ENCODE measurements around the gene BLM.
"Not testable (repeated sequence)": the region's sequence is repeated elsewhere in the genome, so short reads cannot be mapped to it uniquely, and the experiment has no call there.

Gene BLM

GRCh38 chr15:90716976-90717821, at the start of gene BLM:
TSS of gene BLM (plus strand) at chr15:90717346. CDS start at chr15:90747393, 30,047 bp downstream.
- H3K27ac Mint-ChIP-seq, result peak within 1 kb of the TSS; percentile 91 to 97 (median 95)

DNA sequence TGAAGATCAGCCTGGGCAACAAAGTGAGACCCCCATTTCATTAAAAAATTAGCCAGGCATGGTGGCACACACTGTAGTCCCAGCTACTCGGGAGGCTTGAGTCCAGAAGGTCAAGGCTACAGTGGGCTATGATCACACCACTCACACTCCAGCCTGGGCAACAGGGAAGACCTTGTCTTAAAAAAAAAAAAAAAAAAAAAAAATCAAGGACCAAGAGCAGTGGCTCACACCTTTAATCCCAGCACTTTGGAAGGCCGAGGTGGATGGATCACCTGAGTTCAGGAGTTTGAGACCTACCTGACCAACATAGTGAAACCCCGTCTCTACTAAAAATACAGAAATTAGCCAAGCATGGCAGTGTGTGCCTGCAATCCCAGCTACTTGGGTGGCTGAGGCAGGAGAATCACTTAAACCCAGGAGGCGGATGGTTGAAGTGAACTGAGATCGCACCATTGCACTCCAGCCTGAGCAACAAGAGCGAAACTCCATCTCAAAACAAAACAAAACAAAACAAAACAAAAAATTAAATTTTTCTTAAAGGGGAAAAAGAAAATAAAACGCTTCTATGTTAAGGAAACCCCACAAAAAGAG, 49.3 kb upstream of the BLM start:
- H3K36me3 Mint-ChIP-seq (ENCODE audit: low read depth), result not testable (repeated sequence)
- H3K27ac Mint-ChIP-seq, result peak overlapping the region; percentile 78 to 98 (median 94)

More at GRCh38 chr15:90716976-90717821, at the start of gene BLM:
- Mint-ChIP-seq H3K4me1 (peaks cover 18% of the 10 kb centered on the region), H3K9me3 (peaks cover 4% of the 10 kb centered on the region), H3K36me3 (ENCODE audit: low read depth) (peaks cover 10% of the 10 kb centered on the region), H3K4me3 (peak within 1 kb of the TSS; percentile 89 to 97 (median 91)), H3K27me3 (ENCODE audit: low read depth) (no peaks in the 10 kb centered on the region)
- TF ChIP-seq, protein P1, sequence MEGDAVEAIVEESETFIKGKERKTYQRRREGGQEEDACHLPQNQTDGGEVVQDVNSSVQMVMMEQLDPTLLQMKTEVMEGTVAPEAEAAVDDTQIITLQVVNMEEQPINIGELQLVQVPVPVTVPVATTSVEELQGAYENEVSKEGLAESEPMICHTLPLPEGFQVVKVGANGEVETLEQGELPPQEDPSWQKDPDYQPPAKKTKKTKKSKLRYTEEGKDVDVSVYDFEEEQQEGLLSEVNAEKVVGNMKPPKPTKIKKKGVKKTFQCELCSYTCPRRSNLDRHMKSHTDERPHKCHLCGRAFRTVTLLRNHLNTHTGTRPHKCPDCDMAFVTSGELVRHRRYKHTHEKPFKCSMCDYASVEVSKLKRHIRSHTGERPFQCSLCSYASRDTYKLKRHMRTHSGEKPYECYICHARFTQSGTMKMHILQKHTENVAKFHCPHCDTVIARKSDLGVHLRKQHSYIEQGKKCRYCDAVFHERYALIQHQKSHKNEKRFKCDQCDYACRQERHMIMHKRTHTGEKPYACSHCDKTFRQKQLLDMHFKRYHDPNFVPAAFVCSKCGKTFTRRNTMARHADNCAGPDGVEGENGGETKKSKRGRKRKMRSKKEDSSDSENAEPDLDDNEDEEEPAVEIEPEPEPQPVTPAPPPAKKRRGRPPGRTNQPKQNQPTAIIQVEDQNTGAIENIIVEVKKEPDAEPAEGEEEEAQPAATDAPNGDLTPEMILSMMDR (IDR thresholded peaks at IDR 0.05; ENCODE audit: unreplicated experiment in 3 of 3), result peak; percentile 36 to 46 (median 40)

GRCh38 chr15:90670631-90671030, 46.5 kb upstream of the BLM start:
- H3K4me3 Mint-ChIP-seq; H3K27me3 Mint-ChIP-seq (ENCODE audit: low read depth); H3K36me3 Mint-ChIP-seq (ENCODE audit: low read depth); H3K9me3 Mint-ChIP-seq; H3K27ac Mint-ChIP-seq: not testable (repeated sequence)
- peaks cover 14% of the 10 kb centered on the region for H3K4me1 Mint-ChIP-seq

More for the DNA sequence above, 49.3 kb upstream of the BLM start:
- H3K9me3 Mint-ChIP-seq; H3K4me3 Mint-ChIP-seq; H3K27me3 Mint-ChIP-seq (ENCODE audit: low read depth): not testable (repeated sequence)
- peaks cover 14% of the 10 kb centered on the region for H3K4me1 Mint-ChIP-seq

- Mint-ChIP-seq H3K27ac (no peak overlapping the region), H3K4me3 (no peak overlapping the region), H3K9me3 (peaks cover 4% of the 10 kb centered on the region), H3K36me3 (ENCODE audit: low read depth) (no peaks in the 10 kb centered on the region), H3K27me3 (ENCODE audit: low read depth) (peaks cover 7% of the 10 kb centered on the region), H3K4me1 (peaks cover 14% of the 10 kb centered on the region)
- TF ChIP-seq, protein P1 (IDR thresholded peaks at IDR 0.05; ENCODE audit: unreplicated experiment in 3 of 3), result no peak
These were observed 45.9 kb upstream of the BLM start for GRCh38 chr15:90671216-90671615.

DNA sequence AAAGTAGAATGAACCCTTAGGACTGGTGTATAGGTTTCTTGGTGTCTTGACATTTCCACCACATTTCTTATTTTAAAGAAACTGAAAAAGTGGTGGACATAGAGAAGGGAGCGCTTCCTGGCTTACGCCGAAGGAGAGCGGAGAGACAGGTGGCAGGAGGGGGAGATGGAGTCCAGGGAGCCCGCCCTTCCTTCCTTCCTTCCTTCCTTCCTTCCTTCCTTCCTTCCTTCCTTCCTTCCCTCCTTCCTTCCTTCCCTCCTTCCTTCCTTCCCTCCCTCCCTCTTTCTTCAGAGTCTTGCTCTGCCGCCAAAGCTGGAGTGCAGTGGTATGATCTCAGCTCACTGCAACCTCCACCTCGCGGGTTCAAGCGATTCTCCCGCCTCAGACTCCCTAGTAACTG, 43.8 kb upstream of the BLM start:
- not testable (repeated sequence) for H3K4me3 Mint-ChIP-seq; H3K36me3 Mint-ChIP-seq (ENCODE audit: low read depth); H3K9me3 Mint-ChIP-seq

DNA sequence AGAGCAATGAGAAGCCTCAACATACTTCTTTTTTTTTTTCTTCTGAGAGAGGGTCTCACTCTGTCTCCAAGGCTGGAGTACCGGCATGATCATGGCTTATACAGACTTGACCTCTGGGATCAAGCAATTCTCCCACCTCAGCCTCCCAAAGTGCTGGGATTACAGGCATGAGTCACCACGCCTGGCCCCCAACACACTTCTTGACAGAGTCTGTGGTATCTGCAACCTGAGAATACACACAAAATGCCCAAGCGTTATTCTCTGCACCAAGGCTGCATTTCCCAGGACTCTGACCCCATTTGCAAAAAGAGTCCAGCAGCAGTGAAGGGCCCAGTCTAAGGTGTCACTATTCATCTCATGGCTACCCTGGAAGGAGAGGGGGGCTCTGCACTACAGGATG, 42.7 kb upstream of the BLM start:
- TF ChIP-seq, protein P1 (IDR thresholded peaks at IDR 0.05; ENCODE audit: unreplicated experiment in 3 of 3), result no peak
- H3K36me3 Mint-ChIP-seq (ENCODE audit: low read depth), result no peaks in the 10 kb centered on the region
- peaks cover 7% of the 10 kb centered on the region for H3K9me3 Mint-ChIP-seq
- H3K4me3 Mint-ChIP-seq, result no peak overlapping the region
- peaks cover 7% of the 10 kb centered on the region for H3K27me3 Mint-ChIP-seq (ENCODE audit: low read depth)
- no peak overlapping the region for H3K27ac Mint-ChIP-seq
- peaks cover 4% of the 10 kb centered on the region for H3K4me1 Mint-ChIP-seq

More for the DNA sequence above, 43.8 kb upstream of the BLM start:
- not testable (repeated sequence) for H3K4me1 Mint-ChIP-seq; H3K27ac Mint-ChIP-seq; H3K27me3 Mint-ChIP-seq (ENCODE audit: low read depth)

GRCh38 chr15:90675464-90675863, 41.7 kb upstream of the BLM start:
- peaks cover 7% of the 10 kb centered on the region for H3K27me3 Mint-ChIP-seq (ENCODE audit: low read depth)
- H3K4me3 Mint-ChIP-seq, result no peak overlapping the region
- H3K36me3 Mint-ChIP-seq (ENCODE audit: low read depth), result no peaks in the 10 kb centered on the region
- peaks cover 8% of the 10 kb centered on the region for H3K4me1 Mint-ChIP-seq
- peaks cover 7% of the 10 kb centered on the region for H3K9me3 Mint-ChIP-seq
- TF ChIP-seq, protein P1 (IDR thresholded peaks at IDR 0.05; ENCODE audit: unreplicated experiment in 3 of 3), result no peak
- H3K27ac Mint-ChIP-seq, result no peak overlapping the region
